ENCODE data around the gene UBE2R2.
"Not testable (repeated sequence)": the region's sequence is repeated elsewhere in the genome, so short reads cannot be mapped to it uniquely, and the experiment has no call there.

The UBE2R2 gene

DNA sequence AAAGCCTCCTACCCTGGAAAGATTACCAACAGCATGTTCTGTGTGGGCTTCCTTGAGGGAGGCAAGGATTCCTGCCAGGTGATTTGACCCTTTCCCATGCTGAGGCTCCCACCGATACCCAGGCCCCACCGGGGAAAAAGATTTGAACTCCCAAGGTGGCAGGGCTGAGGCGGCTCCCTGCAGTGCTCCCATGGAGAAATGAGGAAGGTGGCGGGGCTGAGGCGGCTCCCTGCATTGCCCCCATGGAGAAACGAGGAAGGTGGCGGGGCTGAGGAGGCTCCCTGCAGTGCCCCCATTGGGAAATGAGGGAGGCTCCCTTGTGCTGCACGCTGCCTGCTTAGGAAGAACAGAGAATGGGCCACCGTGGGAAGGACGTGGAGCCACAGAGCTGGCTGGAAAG, 18.4 kb upstream of the UBE2R2 start:
- Histone ChIP-seq H3K27ac (ENCODE audit: insufficient read depth, low read depth, low read length, poor library complexity, severe bottlenecking) (no peak overlapping the region), H3K4me1 (ENCODE audit: control insufficient read depth, insufficient read depth, low read length) (no peaks in the 10 kb centered on the region), H3K36me3 (ENCODE audit: control insufficient read depth, insufficient read depth, low read length) (no peaks in the 10 kb centered on the region), H3K9me3 (ENCODE audit: control insufficient read depth, low read length) (no peaks in the 10 kb centered on the region), H3K4me3 (ENCODE audit: insufficient read depth, low read depth, low read length) (no peak overlapping the region), H3K27me3 (ENCODE audit: control insufficient read depth, insufficient read depth, low read length, poor library complexity, severe bottlenecking) (no peaks in the 10 kb centered on the region)
- WGBS, 2 experiments = 83 to 84% methylated on average over 9 to 10 of the region's 10 CpGs

GRCh38 chr9:33799928-33800704, 16.8 kb upstream of the UBE2R2 start:
- no peaks in the 10 kb centered on the region for H3K4me1 ChIP-seq (ENCODE audit: control insufficient read depth, insufficient read depth, low read length)
- H3K9me3 ChIP-seq (ENCODE audit: control insufficient read depth, low read length) = no peaks in the 10 kb centered on the region
- H3K4me3 ChIP-seq (ENCODE audit: insufficient read depth, low read depth, low read length) = no peak overlapping the region
- H3K27ac ChIP-seq (ENCODE audit: insufficient read depth, low read depth, low read length, poor library complexity, severe bottlenecking) = no peak overlapping the region
- H3K36me3 ChIP-seq (ENCODE audit: control insufficient read depth, insufficient read depth, low read length) = no peaks in the 10 kb centered on the region
- WGBS, 2 experiments = 91 to 94% methylated on average over 9 of the region's 9 CpGs
- H3K27me3 ChIP-seq (ENCODE audit: control insufficient read depth, insufficient read depth, low read length, poor library complexity, severe bottlenecking) = no peaks in the 10 kb centered on the region

GRCh38 chr9:33800886-33801285, 16.1 kb upstream of the UBE2R2 start:
- Histone ChIP-seq H3K27me3 (ENCODE audit: control insufficient read depth, insufficient read depth, low read length, poor library complexity, severe bottlenecking) (no peaks in the 10 kb centered on the region), H3K9me3 (ENCODE audit: control insufficient read depth, low read length) (no peaks in the 10 kb centered on the region), H3K4me1 (ENCODE audit: control insufficient read depth, insufficient read depth, low read length) (no peaks in the 10 kb centered on the region), H3K36me3 (ENCODE audit: control insufficient read depth, insufficient read depth, low read length) (no peaks in the 10 kb centered on the region), H3K27ac (ENCODE audit: insufficient read depth, low read depth, low read length, poor library complexity, severe bottlenecking) (no peak overlapping the region), H3K4me3 (ENCODE audit: insufficient read depth, low read depth, low read length) (no peak overlapping the region)
- WGBS, 2 experiments = 93% methylated on average over 2 of the region's 2 CpGs

GRCh38 chr9:33801943-33802500, 14.9 kb upstream of the UBE2R2 start:
- not testable (repeated sequence) for H3K27ac ChIP-seq (ENCODE audit: insufficient read depth, low read depth, low read length, poor library complexity, severe bottlenecking); H3K4me1 ChIP-seq (ENCODE audit: control insufficient read depth, insufficient read depth, low read length); H3K36me3 ChIP-seq (ENCODE audit: control insufficient read depth, insufficient read depth, low read length); H3K4me3 ChIP-seq (ENCODE audit: insufficient read depth, low read depth, low read length); H3K27me3 ChIP-seq (ENCODE audit: control insufficient read depth, insufficient read depth, low read length, poor library complexity, severe bottlenecking); H3K9me3 ChIP-seq (ENCODE audit: control insufficient read depth, low read length)
- 82 to 95% methylated on average over 2 of the region's 2 CpGs for WGBS, 2 experiments

DNA sequence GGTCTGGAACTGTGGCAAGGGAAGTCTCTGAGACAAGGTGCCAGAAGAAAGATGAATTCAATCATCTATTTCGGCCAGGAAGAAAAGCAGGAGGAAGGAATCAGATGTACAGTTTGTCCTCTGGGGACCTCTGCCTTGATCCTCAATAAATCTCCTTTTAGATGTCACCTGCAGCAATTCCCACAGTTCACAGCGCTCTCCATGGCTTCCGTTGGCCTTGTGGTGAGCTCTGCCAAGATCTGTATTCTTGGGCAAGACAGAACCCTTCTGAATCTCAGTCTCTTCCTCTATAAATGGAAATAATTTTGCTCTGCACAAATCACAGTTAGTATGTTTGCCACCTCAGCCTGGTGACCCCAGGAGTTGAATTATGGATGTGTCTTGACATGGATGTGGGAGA, 12.8 kb upstream of the UBE2R2 start:
- H3K4me3 ChIP-seq (ENCODE audit: insufficient read depth, low read depth, low read length); H3K36me3 ChIP-seq (ENCODE audit: control insufficient read depth, insufficient read depth, low read length); H3K27me3 ChIP-seq (ENCODE audit: control insufficient read depth, insufficient read depth, low read length, poor library complexity, severe bottlenecking); H3K9me3 ChIP-seq (ENCODE audit: control insufficient read depth, low read length); H3K4me1 ChIP-seq (ENCODE audit: control insufficient read depth, insufficient read depth, low read length); H3K27ac ChIP-seq (ENCODE audit: insufficient read depth, low read depth, low read length, poor library complexity, severe bottlenecking): not testable (repeated sequence)
- WGBS, 2 experiments = 92% methylated on average over 3 of the region's 3 CpGs

DNA sequence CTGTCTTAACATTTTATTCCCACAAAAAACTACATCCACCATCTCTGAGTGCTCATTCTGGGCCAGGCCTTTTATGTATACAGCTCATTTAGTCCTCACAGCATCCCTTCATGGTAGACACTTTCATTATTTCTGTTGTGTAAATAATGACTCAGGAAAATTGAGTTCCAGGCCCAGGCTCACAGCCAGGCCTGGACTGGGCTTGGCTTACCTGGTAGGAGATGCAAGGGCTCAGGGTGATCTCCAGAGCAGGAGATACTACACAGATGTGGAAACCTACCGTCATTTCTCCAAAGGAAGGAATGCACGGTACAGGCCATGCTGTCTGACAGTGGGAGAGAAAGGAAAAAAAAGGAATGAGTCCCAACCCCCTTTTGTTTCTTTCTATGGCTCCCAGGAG, 9.8 kb upstream of the UBE2R2 start:
- not testable (repeated sequence) for H3K9me3 ChIP-seq (ENCODE audit: control insufficient read depth, low read length); H3K27me3 ChIP-seq (ENCODE audit: control insufficient read depth, insufficient read depth, low read length, poor library complexity, severe bottlenecking); H3K36me3 ChIP-seq (ENCODE audit: control insufficient read depth, insufficient read depth, low read length); H3K4me3 ChIP-seq (ENCODE audit: insufficient read depth, low read depth, low read length); H3K4me1 ChIP-seq (ENCODE audit: control insufficient read depth, insufficient read depth, low read length); H3K27ac ChIP-seq (ENCODE audit: insufficient read depth, low read depth, low read length, poor library complexity, severe bottlenecking)
- WGBS, 2 experiments = 84 to 96% methylated on average over 2 of the region's 2 CpGs

DNA sequence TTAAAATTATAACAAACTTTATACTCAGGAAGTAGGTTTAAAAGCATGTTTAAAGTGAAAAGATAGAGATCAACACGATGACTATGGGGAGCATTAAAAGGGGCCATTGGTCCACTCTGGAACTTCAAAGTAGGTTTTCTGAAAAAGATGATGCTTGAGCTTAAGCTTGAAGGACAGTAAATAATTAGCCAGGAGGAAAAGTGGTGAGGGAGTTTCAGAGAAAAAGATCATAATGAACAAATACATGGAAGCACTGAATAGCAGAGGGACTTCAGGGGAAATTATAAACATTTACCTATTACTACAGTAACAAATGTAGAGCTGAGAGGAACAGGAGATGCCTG, 8.0 kb upstream of the UBE2R2 start:
- H3K27ac ChIP-seq (ENCODE audit: insufficient read depth, low read depth, low read length, poor library complexity, severe bottlenecking); H3K36me3 ChIP-seq (ENCODE audit: control insufficient read depth, insufficient read depth, low read length); H3K27me3 ChIP-seq (ENCODE audit: control insufficient read depth, insufficient read depth, low read length, poor library complexity, severe bottlenecking); H3K4me1 ChIP-seq (ENCODE audit: control insufficient read depth, insufficient read depth, low read length); H3K9me3 ChIP-seq (ENCODE audit: control insufficient read depth, low read length); H3K4me3 ChIP-seq (ENCODE audit: insufficient read depth, low read depth, low read length): not testable (repeated sequence)
- WGBS, 2 experiments = 85 to 89% methylated on average over 1 of the region's 1 CpG

GRCh38 chr9:33809506-33809905, 7.5 kb upstream of the UBE2R2 start:
- no peaks in the 10 kb centered on the region for H3K36me3 ChIP-seq (ENCODE audit: control insufficient read depth, insufficient read depth, low read length)
- no peak overlapping the region for H3K4me3 ChIP-seq (ENCODE audit: insufficient read depth, low read depth, low read length)
- no peaks in the 10 kb centered on the region for H3K27me3 ChIP-seq (ENCODE audit: control insufficient read depth, insufficient read depth, low read length, poor library complexity, severe bottlenecking)
- no peak overlapping the region for H3K27ac ChIP-seq (ENCODE audit: insufficient read depth, low read depth, low read length, poor library complexity, severe bottlenecking)
- H3K9me3 ChIP-seq (ENCODE audit: control insufficient read depth, low read length) = no peaks in the 10 kb centered on the region
- WGBS, 2 experiments = 95% methylated on average over 1 of the region's 1 CpG
- H3K4me1 ChIP-seq (ENCODE audit: control insufficient read depth, insufficient read depth, low read length) = no peaks in the 10 kb centered on the region

DNA sequence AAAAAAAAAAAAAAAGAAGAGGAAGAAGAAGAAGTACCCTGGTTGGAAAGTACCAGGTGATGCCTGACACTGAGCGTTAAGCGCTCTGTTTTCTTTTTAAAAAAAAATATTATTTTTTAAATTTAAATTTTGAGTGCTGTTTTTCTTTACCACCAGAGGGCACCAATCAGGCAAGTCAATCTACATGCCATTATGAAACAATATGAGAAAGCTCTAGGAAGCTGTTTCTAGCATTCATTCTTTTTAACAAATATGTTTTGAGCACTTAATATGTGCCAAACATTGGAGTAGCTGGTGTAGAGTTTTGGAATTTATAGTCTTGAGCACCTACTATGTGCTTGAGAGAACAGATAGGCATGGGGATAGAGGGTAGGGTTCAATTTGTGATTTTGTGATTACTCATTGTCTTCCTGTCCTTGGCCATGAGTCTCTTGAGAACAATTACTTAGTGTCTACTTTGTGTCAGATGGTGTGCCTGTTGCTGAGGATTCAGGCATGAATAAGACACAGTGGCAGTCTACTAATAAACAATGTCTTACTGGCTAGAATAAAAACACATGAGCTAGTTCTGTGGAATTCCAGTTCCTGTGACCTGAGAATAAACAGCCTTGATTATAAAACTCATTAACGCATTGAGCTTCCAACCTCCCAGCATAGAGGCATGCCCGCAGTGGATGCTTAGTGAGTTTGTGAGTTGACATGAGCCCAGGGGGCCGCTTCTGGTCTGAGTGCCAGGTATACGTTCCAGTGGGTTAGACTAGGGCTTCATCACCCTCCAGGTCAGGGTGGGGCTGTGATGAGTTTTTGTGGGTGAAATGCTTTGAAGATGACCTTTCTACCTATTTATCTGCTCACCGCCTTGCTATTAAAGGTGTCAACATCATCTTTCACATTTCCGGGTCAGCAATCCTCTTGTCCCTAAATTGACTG, 3.0 kb upstream of the UBE2R2 start:
- Histone ChIP-seq H3K4me1 (ENCODE audit: control insufficient read depth, insufficient read depth, low read length) (no peaks in the 10 kb centered on the region), H3K27ac (ENCODE audit: insufficient read depth, low read depth, low read length, poor library complexity, severe bottlenecking) (no peak overlapping the region), H3K9me3 (ENCODE audit: control insufficient read depth, low read length) (no peaks in the 10 kb centered on the region), H3K36me3 (ENCODE audit: control insufficient read depth, insufficient read depth, low read length) (no peaks in the 10 kb centered on the region), H3K4me3 (ENCODE audit: insufficient read depth, low read depth, low read length) (no peak overlapping the region), H3K27me3 (ENCODE audit: control insufficient read depth, insufficient read depth, low read length, poor library complexity, severe bottlenecking) (no peaks in the 10 kb centered on the region)
- WGBS, 2 experiments = 93 to 96% methylated on average over 6 of the region's 8 CpGs

- WGBS, 2 experiments = 95 to 98% methylated on average over 7 of the region's 7 CpGs
- H3K9me3 ChIP-seq (ENCODE audit: control insufficient read depth, low read length) = no peaks in the 10 kb centered on the region
- no peaks in the 10 kb centered on the region for H3K36me3 ChIP-seq (ENCODE audit: control insufficient read depth, insufficient read depth, low read length)
- H3K27me3 ChIP-seq (ENCODE audit: control insufficient read depth, insufficient read depth, low read length, poor library complexity, severe bottlenecking) = no peaks in the 10 kb centered on the region
- H3K4me1 ChIP-seq (ENCODE audit: control insufficient read depth, insufficient read depth, low read length) = no peaks in the 10 kb centered on the region
- H3K4me3 ChIP-seq (ENCODE audit: insufficient read depth, low read depth, low read length) = no peak overlapping the region
- H3K27ac ChIP-seq (ENCODE audit: insufficient read depth, low read depth, low read length, poor library complexity, severe bottlenecking) = no peak overlapping the region
Observed at GRCh38 chr9:33815781-33816180, 1.2 kb upstream of the UBE2R2 start.

Data from ectodermal cell (in vitro differentiated cells).